ENCODE data around the gene FREM1.

FREM1 gene

DNA sequence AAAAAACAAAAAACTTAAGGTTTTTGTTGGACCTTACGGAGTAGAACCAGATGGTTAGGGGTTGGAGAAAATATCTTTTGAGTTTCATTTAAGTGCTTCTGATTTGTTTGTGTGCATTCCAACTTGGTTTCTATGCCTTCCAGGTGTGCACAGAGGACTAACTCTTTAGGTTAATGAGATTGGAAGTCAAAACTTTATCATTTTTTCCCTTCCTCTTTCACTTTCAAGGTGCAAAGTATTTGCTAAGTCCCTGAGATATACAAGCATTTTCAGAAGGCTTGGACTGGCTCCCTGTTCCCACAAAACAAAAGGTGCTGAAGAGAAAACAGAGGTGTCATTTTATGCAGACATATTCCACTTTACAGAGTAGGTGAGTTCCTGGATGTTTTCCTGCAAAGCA lies 157.4 kb downstream of the FREM1 start:
- DNase-seq: no peak

DNA sequence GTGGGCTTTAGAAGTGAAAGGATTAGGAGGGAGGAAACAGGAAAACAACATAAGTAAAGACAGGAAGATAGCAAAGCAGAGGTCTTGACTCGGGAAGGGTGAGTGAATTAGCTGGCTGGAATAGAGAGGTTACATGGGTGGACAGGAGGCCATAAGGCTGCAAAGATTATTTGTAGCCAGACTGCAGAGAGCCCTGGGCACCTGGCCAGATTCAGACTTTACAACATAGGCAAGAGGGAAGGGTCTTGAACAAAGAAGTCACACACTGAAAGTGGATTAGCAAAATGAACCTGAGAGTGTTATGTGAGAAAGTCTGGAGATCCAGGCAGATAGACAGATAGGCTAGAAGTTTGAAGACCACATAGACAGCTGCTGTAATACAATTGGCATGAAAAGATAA lies 158.0 kb downstream of the FREM1 start:
- no peak for DNase-seq

DNA sequence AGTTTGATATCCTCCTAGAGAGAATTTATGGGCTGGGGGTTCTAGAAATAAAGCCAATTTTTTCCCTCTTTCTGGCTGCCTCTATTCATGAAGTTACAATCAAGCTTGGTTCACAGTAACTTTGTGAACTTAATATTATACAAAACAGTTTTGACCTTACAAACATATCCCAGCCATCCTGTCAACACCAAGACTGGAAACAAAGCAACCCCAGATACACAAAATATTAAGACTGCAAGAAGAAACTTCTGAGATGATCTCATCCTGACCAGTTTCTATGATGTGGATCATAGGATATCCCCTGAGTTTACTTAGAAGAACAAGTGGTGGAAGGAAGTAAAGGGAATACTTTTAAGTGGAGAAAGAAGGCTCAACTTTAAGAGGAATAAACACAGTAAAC lies 159.4 kb downstream of the FREM1 start:
- DNase-seq: no peak

DNA sequence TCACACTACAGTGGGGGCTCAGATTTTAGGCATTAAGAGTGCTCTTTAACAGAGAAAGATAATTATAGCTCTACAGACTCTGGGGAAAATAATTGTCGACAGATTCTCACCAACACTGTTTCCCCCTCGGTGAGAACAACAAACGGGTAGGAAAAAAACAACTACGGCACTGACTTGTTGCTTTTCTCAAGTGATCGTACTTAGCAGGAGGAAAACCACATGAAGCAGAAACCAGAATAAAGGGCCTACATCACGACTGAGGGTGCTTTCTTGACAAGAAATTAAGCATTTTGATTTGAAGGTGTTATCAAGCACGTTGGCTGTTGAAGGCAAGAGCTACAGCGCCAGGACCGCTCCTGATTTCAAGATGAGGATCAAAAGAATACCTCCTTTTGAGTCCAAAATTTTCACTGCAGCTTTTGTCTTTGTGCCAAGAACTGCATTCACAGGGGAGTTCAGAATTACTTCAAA lies 160.5 kb downstream of the FREM1 start:
- no peak for DNase-seq

DNA sequence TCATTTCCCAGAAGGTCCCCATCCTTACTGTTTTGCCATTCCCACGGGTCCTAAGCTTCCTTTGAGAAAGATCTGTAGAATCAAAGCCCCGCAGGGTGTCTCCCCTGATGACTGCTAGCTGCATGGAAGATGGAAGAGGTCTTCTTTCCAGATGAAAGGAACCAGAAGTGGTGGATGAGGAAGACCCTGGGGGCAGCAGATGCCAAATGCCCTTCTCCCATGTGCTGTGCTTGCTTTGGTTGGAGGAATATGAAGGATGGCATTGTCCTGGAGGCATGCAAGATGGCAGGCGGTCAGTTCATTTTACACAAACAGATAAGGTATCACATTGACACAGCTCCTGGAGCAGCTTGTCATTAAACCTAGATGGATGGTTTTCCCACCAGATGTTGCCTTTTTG lies 161.9 kb downstream of the FREM1 start:
- no peak for DNase-seq

DNA sequence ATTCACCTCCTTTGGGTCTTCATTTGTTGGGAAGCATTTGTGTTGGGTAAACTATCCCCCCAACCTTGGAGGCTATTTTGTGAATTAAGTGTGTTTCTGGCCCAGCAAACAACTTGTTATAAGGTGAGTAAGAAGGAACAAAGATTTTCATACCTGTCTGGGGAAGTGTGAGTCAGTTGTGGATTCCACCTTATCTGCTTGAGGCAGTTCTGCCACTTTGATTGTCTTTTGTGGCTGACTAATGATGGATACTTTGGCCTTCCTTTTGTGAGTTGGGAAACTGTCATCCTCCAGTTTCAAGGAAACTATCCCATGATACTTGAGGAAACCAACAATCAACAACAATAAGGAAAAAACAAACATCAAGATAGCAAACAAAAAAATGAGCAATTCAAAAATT lies 163.1 kb downstream of the FREM1 start:
- no peak for DNase-seq

DNA sequence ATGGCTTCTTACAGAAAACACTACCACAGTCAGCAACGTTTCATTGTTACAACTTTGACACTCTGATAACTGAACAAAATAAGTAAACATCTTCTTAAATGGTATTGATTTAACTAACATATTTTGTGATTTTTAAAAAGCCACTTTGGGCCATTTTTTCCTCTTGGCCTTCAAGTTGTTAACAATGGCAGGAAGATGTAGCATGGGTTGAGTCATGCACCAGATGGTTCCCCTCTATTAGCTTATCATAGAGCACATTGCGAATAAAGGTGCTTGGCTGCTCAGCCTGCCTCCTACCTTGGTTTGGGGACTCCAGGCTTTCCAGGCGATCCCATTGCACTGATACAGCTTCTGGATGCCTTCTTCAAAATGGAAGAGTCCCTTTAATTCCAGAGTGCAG lies 163.6 kb downstream of the FREM1 start:
- no peak for DNase-seq

DNA sequence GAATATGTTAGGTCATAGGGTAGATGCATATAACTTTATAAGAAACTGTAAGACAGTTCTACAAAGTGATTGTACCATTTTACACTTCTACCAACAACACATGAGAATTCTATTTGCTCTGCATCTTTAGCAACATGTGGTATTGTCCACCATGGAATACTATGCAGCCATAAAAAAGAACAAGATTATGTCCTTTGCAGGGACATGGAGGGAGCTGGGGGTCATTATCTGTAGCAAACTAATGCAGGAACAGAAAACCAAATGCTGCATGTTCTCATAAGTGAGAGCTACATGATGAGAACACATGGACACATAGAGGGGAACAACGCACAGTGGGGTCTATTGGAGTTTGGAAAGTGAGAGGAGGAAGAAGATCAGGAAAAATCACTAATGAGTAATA lies 165.5 kb downstream of the FREM1 start:
- no peak for DNase-seq

DNA sequence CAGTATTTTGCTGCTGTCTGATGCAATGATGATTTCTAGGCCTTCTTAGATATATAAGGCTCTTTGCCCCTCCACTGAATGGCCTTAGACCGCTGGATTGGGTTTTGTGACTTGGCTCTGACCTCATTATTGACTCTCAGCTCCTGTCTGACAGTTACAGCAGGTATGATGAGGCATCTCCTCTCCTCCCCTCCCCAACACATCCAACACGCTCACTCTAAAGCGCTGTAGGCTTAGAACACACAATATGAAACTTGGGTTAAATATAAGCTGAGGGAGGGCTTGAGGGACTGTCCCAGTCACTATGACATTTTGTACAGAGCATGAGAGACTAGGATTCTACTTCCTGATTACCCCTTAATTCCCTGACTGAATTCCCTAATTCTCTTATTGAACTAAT lies 168.9 kb downstream of the FREM1 start:
- DNase-seq: no peak

DNA sequence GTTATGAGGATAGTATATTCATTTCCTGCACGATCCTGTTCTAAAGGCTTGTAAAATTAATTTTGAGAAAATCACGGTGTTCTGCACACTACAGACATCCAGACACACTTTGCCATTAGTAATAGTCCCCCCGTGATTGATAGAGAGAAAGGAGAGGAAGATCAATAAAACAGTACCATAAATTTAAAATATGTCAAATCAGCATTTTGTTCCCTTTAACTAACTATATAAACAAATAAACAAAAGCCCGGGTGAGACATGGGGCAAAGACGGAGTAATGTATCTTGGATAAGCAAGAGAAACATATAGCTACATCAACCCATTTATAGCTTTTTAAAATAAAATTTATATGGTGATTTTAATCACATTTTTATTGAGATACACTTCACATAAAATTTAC lies 177.1 kb downstream of the FREM1 start:
- no peak for DNase-seq

DNA sequence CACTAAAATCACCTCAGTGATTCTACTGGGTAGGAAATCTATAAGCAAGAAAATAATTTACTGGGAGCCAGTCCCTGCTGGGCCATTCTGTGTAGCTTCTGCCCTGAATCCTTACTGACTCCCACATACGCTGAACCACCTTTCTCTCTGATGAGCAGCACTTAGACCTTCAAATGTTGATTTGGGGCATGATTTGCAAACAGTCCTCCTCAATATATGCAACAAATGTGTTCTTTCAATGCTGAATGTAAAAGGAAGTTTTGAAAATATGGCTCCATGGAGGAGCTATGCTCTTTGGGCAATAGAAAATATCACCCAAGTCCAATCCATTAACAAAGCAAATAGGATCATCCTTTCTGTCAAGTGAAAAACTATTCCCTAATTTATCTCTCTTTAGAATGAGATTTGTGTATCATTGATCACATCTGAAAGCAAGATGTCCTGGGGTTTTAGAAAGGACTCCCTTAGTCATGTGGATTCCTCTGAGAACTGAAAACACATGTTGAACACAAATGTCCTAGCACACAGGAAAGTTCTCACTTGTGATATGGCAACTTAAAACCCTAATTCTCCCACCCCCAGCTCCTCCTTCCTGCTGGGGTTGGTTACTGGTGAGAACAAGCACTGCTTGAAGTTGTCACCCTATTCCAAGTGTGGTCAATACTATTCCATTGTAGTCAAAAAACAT lies 178.8 kb downstream of the FREM1 start:
- DNase-seq: no peak

DNA sequence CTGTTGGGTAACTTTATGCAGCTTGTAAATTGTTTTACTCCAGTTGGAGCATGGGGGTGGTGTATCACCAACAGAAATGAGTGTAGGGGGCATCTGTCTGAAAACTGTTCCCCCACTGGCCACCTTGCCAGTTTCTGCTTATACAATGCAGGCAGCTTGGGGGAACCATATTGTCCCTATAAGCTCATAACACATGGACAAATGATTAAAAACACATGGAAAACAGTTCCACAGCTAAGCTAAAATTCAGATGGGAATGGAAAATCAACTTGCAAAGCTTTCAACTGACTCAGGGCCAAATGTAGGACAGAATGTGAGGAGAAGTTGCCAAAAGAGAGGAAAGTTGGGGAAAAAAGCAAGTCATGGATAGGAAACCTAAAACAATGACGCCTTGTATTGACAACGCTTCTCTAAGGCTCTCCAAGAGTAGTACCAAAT lies 179.7 kb downstream of the FREM1 start:
- no peak for DNase-seq

DNA sequence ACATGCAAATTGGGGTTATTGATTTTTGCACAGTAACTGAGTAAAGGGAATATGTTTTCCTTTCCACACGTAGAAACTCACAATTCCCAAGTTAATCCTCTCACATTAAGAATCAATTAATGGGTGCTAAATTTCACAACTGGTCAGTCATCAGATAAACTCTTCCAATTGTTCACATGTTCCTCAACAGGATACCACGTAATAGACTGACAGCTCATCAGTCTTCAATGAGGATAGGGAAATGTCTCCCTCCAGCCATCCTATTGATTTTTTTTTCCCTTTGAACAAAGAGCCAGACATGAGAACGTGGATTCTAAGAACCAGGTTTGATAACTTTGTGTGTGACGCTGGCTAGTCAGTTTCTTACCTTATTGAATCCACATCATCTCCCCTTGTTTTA lies 186.9 kb downstream of the FREM1 start:
- no peak for DNase-seq

DNA sequence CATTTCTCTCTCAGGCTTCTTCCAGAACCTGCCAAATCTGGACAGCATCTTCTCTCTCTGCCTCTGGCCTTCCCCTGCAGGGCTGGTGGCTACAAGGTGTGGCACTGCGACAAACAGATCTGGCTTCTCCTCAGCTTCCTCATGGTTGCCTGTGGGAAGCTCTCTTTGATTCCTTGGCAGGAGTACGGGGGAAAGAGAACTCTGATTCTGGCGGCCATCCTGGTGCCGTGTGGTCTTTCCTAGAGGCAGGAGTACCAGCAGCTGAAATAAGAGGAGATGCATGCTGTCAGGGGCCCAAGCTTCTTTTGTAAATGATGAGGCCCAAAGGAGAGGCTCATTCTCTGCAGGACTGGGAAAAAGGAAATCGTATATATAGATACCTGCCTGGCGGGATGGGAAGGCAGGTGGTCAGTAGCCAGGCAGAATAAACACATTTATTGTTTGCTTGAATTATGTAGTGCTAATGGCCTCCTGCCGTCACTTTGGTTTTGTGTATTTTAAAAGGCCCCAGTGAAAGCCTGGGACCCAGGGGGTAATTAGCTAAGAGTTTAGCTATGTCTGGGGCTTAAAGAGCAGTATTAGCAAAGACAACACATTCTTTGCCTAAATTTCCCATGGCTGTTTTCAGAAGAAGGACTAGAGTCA lies 187.7 kb downstream of the FREM1 start, which contains the start of gene CER1:
Gene CER1 (minus strand): TSS at position 343 of the 645 bp plus-strand sequence. CDS start 61 bp downstream, at position 282.
- DNase-seq: no peak

DNA sequence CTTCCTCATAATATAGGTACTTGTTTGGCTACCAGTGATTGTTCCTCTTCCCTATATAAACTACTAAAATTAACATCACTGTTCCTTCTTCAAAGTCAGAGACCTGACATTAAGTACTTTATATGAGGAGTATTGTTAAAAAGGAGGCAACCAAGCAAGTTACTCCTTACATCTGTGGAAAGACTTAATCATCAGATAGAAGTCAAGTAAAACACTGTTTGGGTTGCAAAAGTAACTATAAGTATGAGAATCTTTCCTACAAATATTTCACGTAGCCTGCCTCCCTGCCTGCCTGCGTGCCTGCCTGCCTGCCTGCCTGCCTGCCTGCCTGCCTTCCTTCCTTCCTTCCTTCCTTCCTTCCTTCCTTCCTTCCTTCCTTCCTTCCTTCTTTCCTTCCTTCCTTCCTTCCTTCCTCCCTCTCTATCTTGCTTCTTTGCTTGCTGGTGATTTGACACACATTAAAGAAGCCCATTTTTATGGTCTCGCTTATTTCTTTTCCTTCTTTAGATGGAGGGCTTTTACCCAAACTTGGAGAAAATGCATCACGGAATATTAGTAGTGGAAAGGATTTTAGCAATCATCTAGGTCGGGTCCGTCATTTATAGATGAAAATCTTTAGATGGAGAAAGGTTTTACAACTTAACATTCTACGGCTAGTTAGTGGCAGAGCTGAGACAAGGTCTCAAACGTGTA lies 190.9 kb downstream of the FREM1 start:
- no peak for DNase-seq

DNA sequence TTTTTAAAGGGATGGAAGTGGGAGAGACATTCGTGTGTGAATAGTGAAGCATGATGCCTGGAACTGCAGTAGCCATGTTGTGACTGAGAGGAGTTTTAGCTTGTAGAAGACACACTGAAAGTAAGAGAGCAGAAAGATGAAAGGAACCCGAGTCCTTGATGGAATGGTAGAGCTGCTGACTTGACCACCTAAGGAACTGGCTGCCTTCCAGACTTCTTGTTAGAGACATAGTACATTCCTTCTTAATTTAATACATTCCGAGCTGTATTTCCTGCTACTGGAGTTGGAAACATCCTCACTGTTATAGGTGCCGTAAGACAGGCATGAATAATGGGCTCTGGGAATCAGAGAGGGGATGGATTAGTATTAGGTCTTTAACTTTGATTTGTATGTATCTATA lies 195.1 kb downstream of the FREM1 start:
- no peak for DNase-seq

DNA sequence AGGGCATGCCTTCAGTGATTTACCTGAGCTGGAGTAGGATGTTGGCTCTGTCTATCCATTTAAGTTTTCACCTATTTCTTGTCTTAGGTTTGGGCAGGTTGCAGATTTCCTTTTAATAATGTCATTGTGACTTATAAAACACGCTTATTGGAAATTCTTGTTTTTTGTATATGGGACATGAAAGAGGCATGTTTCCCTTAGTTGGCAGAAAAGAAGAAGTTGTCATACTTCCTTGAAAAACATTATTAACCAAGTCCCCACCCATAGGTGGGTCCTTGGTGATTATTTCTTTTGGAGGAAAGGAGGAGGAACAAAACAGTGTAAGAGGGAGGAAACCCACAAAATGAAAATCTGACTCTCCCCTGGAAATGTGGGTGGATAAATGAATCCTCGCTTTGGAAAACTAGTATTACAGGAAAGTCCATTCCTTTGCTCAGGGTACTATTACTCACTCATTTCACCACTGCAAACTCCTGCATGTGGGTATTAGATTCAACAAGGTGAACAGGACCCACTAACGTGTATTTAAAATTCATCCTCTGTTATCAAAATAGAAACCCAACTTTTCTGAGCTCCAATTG lies 197.0 kb downstream of the FREM1 start:
- DNase-seq: no peak

DNA sequence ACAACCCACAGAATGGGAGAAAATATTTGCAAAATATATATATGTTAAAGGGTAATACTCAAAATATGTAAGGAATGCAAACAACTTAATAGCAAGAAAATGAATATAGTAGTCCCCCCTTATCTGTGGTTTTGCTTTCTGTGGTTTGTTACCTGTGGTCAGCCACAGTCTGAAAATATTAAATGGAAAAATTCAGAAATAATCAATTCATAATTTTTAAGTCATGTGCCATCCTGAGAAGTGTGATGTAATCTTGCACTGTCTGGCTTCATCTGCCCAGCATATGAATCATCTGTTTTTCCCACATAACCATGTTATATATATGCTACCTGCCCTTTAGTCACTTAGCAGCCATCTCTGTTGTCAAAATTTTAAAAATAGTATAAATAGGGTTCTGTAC lies 199.4 kb downstream of the FREM1 start:
- DNase-seq: no peak

DNA sequence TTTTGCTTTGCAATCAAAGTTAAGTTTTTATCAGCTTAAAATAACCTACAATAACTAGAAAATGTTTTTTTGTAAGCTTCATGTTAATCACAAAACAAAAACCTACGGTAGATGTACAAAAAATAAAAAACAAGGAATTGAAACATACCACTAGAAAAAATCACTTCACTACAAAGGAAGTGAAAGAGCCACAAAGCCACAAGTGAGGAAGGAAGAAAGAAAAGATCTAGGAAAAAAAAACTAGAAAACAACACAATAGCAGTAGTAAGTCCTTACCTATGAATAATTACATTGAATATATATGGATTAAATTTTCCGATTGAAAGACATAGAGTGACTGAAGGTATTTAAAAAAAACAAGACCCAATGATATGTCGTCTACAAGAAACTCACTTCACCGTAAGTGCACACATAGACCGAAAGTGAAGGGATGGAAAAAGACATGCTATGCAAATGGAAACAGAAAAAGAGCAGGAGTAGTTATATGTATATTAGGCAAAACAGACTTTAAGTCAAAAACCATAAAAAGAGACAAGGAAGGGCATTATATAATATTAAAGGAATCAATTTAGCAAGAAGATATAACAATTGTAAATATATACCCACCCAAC lies 203.6 kb downstream of the FREM1 start:
- peak; percentile 36 for DNase-seq

DNA sequence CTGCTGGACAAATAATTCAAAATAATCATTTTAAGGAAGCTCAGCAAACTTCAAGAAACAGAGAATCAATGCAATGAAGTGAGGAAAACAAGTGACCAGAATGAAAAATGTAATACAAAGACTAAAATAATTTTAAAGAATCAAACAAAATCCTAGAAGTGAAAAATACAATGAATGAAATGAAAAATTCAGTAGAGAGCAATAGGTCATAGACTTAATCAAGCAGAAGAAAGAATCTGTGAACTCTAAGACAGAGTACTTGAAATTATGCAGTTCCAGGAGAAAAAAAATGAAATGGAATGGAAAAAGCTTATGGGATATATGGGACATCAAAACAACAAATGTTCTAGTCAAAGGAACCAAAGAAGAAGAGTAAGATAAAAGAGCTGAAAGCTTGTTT lies 205.1 kb downstream of the FREM1 start:
- no peak for DNase-seq

DNA sequence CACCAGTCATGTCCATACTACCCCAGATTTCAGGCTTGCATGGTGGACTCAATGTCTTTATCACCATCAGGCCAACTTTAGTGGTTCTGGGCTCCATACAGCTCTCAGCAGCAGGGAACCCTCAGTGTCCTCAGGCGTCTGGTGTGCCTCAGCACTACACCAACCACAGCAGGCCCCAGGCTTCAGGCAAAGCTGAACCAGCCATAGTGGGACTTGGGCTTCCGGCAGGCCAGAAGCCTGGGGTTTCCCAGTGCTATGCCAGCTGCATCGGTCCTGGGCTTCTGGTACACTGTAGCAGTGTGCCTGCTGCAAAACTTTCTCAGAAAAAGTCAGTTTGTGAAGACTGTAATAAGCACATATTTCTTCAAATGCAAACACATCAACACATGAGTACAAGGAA lies 205.9 kb downstream of the FREM1 start:
- DNase-seq: no peak

DNA sequence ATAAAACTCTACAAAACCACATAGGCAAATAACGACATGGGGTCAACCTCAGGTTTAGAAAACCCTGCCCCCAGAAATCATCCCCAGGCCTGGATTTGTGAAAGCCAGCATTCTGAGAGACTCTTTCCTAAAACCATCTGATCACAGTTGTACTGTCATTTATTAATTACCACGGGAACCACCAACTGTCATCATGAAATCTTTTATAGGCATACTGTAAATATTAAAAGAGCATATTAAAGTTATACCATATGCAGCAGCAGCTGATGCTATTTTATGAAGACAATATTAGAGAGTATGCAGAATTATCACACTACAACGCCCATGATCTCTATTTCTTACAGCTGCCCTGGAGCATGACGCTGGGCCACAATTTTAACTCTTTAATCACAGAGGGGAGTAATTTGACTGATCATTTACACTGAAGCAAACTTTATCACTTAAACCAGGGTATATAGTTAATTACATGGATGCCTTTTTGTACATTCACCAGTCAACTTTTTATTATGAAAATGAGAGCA lies 208.0 kb downstream of the FREM1 start:
- DNase-seq: no peak

DNA sequence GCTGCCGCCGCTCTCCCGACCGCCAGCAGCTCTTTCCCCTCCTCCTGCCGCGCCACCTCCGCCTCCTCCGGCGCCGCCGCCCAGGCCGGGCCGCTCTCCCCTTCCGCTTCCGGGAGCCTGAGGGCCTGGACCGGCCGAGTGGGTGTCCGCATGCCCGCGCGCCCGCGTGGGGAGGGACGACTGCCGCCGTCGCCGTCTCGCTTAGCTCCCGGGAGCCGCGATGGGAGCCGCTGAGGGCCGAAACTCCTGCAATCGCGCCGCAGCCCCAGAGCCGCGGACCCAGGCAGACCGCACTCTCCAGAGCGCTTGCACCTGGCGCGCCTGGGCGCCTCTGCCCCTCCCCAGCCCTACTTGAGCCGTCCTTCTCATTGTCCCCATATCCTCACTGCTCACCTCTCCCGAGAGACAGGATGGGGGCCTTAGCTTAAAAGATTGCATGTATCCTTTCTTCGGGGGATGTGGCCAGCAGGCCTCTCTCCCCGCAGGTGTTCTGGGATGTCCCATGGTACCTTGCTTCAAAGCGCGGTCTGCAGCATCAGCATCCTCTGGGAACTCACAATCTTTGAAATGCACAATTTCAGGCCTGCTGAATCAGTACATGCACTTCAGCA lies 216.9 kb downstream of the FREM1 start, which contains the start of gene ZDHHC21:
Gene ZDHHC21 (minus strand): TSS at position 182 of the 611 bp plus-strand sequence. CDS start 19,092 bp downstream, outside the sequence.
- peak; percentile 76 for DNase-seq

All from inflammatory macrophage treated with lipopolysaccharide for 4 hours (primary cell).